K562 (cell line): ENCODE results near the gene BMPR2. TPM values are rescaled to one million over a fixed set of nuclear protein-coding genes. Genes with fewer than 3 reads are reported as not detected.
"Not testable (repeated sequence)": the region's sequence is repeated elsewhere in the genome, so short reads cannot be mapped to it uniquely, and the experiment has no call there.

Source experiments
- ATAC-seq: fragments of 200-7000 bp; cut with Tn5 transposase; 3 replicates; pipeline ENCODE4 v1.9.1; 2020; ENCODE audit warnings: moderate library complexity
- BruUV-seq: library from RNA; stranded (reverse); fragments of 400-500 nt; replicated peaks from 2 replicates; lab custom pipeline; 2021; lab: Mats Ljungman, UMichigan
- CTCF ChIA-PET: fragments of 300-600 bp; formaldehyde crosslinking; extraction: SDS; loops from one replicate; lab custom pipeline; 2021; ENCODE audit warnings: low intra/inter-chr PET ratio; lab: Yijun Ruan, JAX
- POLR2A ChIA-PET: fragments of 300-600, 350-650 bp; sonication (Branson Sonifier 250); formaldehyde crosslinking; extraction: SDS; loops from one replicate; lab custom pipeline; 2021; ENCODE audit warnings: antibody characterized with exemption, inconsistent platforms; lab: Yijun Ruan, JAX
- DNase-seq, 4 experiments: peaks; one replicate each; pipeline versions ENCODE4 v3.0.0 to v3.0.0-alpha.2; 2011 to 2018; ENCODE audit warnings: low spot score in 3 of 4, mixed read lengths in 3 of 4; ENCODE audit errors: extremely low read depth in 1 of 4
- FAIRE-seq: peaks from 2 replicates; lab custom pipeline; 2011; peaks lifted over from hg19 to GRCh38; lab: Jason Lieb, UNC
- H2AFZ ChIP-seq: 2 replicates; pipeline ENCODE4 v1.6.0; 2011; ENCODE audit warnings: low read depth, low read length, control low read depth, inconsistent platforms
- H3K27ac ChIP-seq: fragments of 200-600 bp; 3 replicates; pipeline ENCODE4 v1.8.0; 2011; ENCODE audit warnings: low read depth, mild to moderate bottlenecking, control low read depth, inconsistent platforms, low read length, moderate library complexity, mixed read lengths; ENCODE audit errors: extremely low read depth
- H3K27me3 ChIP-seq, 2 experiments: fragments of 300-600 bp in 1 of 2; 2 replicates in 1 of 2; 3 replicates in 1 of 2; pipeline versions ENCODE4 v1.6.0 to v1.8.0; 2011; ENCODE audit warnings: inconsistent platforms in 2 of 2, low read length in 2 of 2, mild to moderate bottlenecking in 1 of 2, mixed read lengths in 1 of 2, moderate library complexity in 1 of 2; ENCODE audit not compliant: control insufficient read depth in 2 of 2, insufficient read depth in 2 of 2
- H3K36me3 ChIP-seq: fragments of 300-600 bp; 3 replicates; pipeline ENCODE4 v1.8.0; 2011; ENCODE audit warnings: mild to moderate bottlenecking, low read length, inconsistent platforms; ENCODE audit not compliant: control insufficient read depth, insufficient read depth
- H3K4me1 ChIP-seq, 2 experiments: fragments of 200-600 bp in 1 of 2; replicated peaks in 1 of 2; 2 replicates in 1 of 2; 3 replicates in 1 of 2; pipeline versions ENCODE4 v1.5.1 to v1.8.0; 2011; ENCODE audit warnings: inconsistent platforms in 2 of 2, low read length in 2 of 2, mild to moderate bottlenecking in 1 of 2, mixed read lengths in 1 of 2, moderate library complexity in 1 of 2; ENCODE audit not compliant: control insufficient read depth in 2 of 2, insufficient read depth in 2 of 2
- H3K4me2 ChIP-seq: 2 replicates; pipeline ENCODE4 v1.6.1; 2011; ENCODE audit warnings: low read length, control low read depth, inconsistent platforms, mixed read lengths; ENCODE audit not compliant: insufficient read depth
- H3K4me3 ChIP-seq: fragments of 200-600 bp; sonication (generic), shearing (Covaris generic); 2 replicates; pipeline ENCODE4 v1.5.1; 2016; ENCODE audit warnings: control low read depth, inconsistent platforms
- H3K79me2 ChIP-seq: fragments of 200-600 bp; 3 replicates; pipeline ENCODE4 v1.8.0; 2011; ENCODE audit warnings: low read length, inconsistent platforms; ENCODE audit not compliant: control insufficient read depth, insufficient read depth
- H3K9ac ChIP-seq, 2 experiments: 2 replicates each; pipeline versions ENCODE4 v1.6.0 to v1.6.1; 2011; ENCODE audit warnings: low read depth in 2 of 2, low read length in 2 of 2, control low read depth in 1 of 2, inconsistent platforms in 1 of 2, mild to moderate bottlenecking in 1 of 2, mixed read lengths in 1 of 2; ENCODE audit not compliant: insufficient read depth in 1 of 2
- H3K9me1 ChIP-seq: one replicate; pipeline ENCODE4 v1.6.0; 2011; ENCODE audit warnings: inconsistent platforms, mild to moderate bottlenecking, low read length, moderate library complexity; ENCODE audit not compliant: control insufficient read depth, insufficient read depth
- H3K9me3 ChIP-seq: replicated peaks from 2 replicates; pipeline ENCODE4 v1.5.1; 2011; ENCODE audit warnings: low read depth, low read length, inconsistent platforms; ENCODE audit not compliant: control insufficient read depth, insufficient read depth
- H4K20me1 ChIP-seq: replicated peaks from 2 replicates; pipeline ENCODE4 v1.6.1; 2011; ENCODE audit warnings: low read length, inconsistent platforms, mixed read lengths; ENCODE audit not compliant: control insufficient read depth, insufficient read depth
- CBFA2T3 ChIP-seq: fragments of 450-650 bp; IDR thresholded peaks from 2 replicates; pipeline ENCODE4 v1.6.1; 2017
- MTA1 ChIP-seq: fragments of 450-650 bp; IDR thresholded peaks from 2 replicates; pipeline ENCODE4 v1.6.1; 2017; ENCODE audit warnings: borderline replicate concordance
- WGBS: fragments of 100-300 bp; shearing (Covaris generic); methylation state at CpG from one replicate; pipeline ENCODE4 v1.1.6; 2016; ENCODE audit warnings: low coverage, mixed read lengths; ENCODE audit not compliant: insufficient coverage; ENCODE audit errors: missing lambda C conversion rate; 5-methylcytosine and 5-hydroxymethylcytosine counted together
- in situ Hi-C: fragments of 300-500 bp; cut with MboI; formaldehyde crosslinking; loops from 4 replicates; pipeline ENCODE4 v1.15.0; 2018; ENCODE audit warnings: inconsistent platforms, mixed read lengths
- intact Hi-C: fragments of 100-400 bp; cut with micrococcal nuclease; formaldehyde crosslinking; loops from 2 replicates; pipeline ENCODE4 v1.14.2; 2022
- polyA plus RNA-seq, 8 experiments: library from polyadenylated mRNA; depleted of rRNA in 4 of 8; stranded (reverse) in 5 of 8; unstranded in 3 of 8; fragments of >200 nt; fragmentation: Nextera tagmentation in 2 of 8; fragmentation: Illumina TruSeq in 1 of 8; extraction: Ambion mirVana in 2 of 8; extraction: Trizol in 1 of 8; gene quantifications; 2 replicates each; pipeline versions ENCODE4 v1.2.1 to v1.2.3, GENCODE V29; 2011 to 2014; ENCODE audit warnings: inconsistent platforms in 1 of 8, missing spikeins in 1 of 8
- total RNA-seq, 7 experiments: library from RNA; depleted of rRNA in 6 of 7; stranded (reverse); fragments of >200 nt in 6 of 7; fragmentation: Illumina TruSeq in 2 of 7; extraction: Trizol in 2 of 7; gene quantifications; 2 replicates each; pipeline versions ENCODE4 v1.2.1 to v1.2.3, GENCODE V29; 2011 to 2021; ENCODE audit warnings: low replicate concordance in 1 of 7

The BMPR2 gene
- total and polyA plus RNA-seq, 9 of the 15 experiments (the other 6 are each of a cell fraction or from before 2014, with no cell fraction given): 0.73 to 5.0 (median 3.3) TPM

DNA sequence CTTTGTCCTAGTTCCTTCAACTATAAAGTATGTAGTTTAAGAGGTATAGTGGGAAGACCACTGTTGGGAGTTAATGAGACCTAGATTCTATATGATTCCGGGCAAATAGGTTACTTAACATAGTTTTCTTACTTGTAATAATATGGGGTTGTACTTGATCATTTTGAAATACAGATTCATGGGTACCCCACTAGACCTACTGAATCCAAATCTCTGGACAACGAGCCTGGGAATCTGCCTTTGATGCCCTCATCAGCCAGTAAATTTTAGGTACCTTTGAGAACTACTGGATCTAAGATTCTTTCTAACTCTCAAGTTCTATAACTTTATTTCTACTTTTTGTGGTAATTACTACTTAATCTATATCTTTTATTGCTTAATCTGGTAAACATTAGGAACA is 6.6 kb downstream of the BMPR2 start:
- intact Hi-C loops (no loop called here), in situ Hi-C loops (no loop called here)
- TF ChIP-seq CBFA2T3 (peak; percentile 61), MTA1 (no peak)
- Histone ChIP-seq H2AFZ (no peak overlapping the region), H3K27ac (no peak overlapping the region), H3K9me1 (no peaks in the 10 kb centered on the region), H3K4me1 (peaks cover 0 to 3% of the 10 kb centered on the region in 2 experiments; a peak in 3 of 5 replicates), H3K79me2 (peaks cover 44% of the 10 kb centered on the region), H4K20me1 (no peaks in the 10 kb centered on the region), H3K27me3 (no peaks in the 10 kb centered on the region), H3K9ac (no peak overlapping the region), H3K4me3 (no peak overlapping the region), H3K9me3 (no peaks in the 10 kb centered on the region), H3K36me3 (no peaks in the 10 kb centered on the region), H3K4me2 (no peak overlapping the region)
- DNase-seq (no peak), FAIRE-seq (no peak), ATAC-seq (no peak)
- WGBS: 69% methylated on average over 2 of the region's 2 CpGs
- no TSS peak for BruUV-seq
- POLR2A ChIA-PET: interaction anchor here (0.7 kb wide), 1 partner anchor 1541 kb away, joined by 3 read pairs; no protein-coding TSS in a partner anchor
- CTCF ChIA-PET: no interaction called here

DNA sequence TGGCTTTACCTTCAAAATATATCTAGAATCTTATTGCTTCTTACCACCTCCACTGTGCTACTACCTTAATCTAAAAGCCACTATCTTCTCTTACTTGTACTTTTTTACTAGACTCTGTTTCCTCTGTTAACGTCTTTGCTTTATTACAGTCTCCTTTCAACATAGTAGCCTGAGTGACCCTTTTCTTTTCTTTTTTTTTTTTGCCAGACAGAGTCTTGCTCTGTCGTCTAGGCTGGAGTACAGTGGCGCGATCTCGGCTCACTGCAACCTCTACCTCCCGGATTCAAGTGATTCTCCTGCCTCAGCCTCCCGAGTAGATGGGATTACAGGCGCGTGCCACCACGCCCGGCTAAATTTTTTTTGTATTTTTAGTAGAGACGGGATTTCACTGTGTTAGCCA is 10.4 kb downstream of the BMPR2 start:
- DNase-seq, H3K27ac ChIP-seq, FAIRE-seq, H3K9ac ChIP-seq, H3K9me1 ChIP-seq, BruUV-seq, H3K9me3 ChIP-seq, H3K36me3 ChIP-seq, H3K27me3 ChIP-seq, in situ Hi-C loops, H2AFZ ChIP-seq, H3K4me1 ChIP-seq, CTCF ChIA-PET, H3K4me3 ChIP-seq, H3K4me2 ChIP-seq, POLR2A ChIA-PET, H4K20me1 ChIP-seq, intact Hi-C loops: not testable (repeated sequence)
- WGBS: 81% methylated on average over 7 of the region's 12 CpGs
- peak; percentile 15; the same call in 1 of the 3 replicates for ATAC-seq
- H3K79me2 ChIP-seq: peaks cover 12% of the 10 kb centered on the region
